Activated CD4-positive, alpha-beta T cell treated with anti-CD3 and anti-CD28 coated beads for 4 hours (primary cell): Measurements from ENCODE around the gene MAPKAPK5.
A peak's percentile ranks its signal among the peaks of the same experiment; 100 is the strongest.
"Not testable (repeated sequence)": the region's sequence is repeated elsewhere in the genome, so short reads cannot be mapped to it uniquely, and the experiment has no call there.

ENCODE experiments used
- DNase-seq, 2 donors: peaks; one replicate each; pipeline ENCODE4 v3.0.0-alpha.2; 2020

Gene MAPKAPK5

DNA sequence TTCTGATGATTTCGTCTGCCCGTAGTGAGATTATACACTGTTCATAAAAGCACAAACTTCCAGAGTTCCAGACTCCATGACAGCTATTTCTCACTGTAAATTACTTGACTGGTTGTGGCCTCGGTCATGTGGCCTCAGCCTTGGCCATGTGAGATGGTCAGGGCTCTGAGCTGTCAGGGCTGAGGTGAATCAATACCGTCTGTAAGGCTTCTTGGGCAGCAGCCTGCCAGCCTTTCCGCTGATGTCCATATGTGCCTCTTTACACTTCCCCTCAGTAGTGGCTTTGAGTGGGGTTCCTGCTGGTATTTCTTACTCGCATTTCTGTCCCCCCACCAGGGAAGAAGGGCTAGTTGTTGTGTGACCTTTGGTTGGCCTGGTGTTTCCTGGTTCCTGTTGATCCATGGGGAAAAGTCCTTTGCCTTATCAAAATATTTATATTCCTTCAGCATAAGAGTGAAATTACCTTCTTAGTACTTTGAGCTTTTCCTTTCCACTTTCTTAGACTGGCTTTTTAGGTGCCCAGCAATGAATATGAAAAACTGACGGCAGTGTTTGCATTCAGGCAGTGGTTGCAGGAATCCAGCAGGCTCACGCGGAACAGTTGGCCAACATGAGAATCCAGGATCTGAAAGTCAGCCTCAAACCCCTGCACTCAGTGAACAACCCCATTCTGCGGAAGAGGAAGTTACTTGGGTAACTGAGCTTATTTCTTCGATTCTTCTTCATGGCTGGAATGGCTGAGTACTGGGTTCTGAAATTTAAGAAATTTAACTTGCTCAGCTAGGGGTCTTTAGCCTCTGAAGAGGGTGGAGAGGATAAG lies 46.1 kb downstream of the MAPKAPK5 start:
- DNase-seq, result no peak

DNA sequence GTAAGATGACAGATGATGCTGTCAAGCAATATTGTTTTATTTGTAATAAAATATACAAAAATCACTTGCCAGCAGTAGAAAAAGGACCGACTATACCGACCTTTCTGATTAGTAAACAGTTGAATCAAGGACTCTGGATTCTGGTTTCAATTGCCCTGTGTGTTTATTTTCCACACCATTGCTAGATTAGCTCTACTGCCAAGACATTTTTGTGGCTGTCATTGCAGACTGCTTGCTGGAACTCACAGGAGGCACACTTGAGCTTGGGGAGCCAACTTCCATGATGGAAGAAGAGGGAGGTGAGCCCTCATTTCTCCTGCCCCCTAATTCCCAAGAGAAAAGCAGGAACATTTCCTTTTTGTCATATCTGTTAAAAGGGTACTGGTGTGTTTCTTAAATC lies 51.3 kb downstream of the MAPKAPK5 start:
- DNase-seq, result no peak

DNA sequence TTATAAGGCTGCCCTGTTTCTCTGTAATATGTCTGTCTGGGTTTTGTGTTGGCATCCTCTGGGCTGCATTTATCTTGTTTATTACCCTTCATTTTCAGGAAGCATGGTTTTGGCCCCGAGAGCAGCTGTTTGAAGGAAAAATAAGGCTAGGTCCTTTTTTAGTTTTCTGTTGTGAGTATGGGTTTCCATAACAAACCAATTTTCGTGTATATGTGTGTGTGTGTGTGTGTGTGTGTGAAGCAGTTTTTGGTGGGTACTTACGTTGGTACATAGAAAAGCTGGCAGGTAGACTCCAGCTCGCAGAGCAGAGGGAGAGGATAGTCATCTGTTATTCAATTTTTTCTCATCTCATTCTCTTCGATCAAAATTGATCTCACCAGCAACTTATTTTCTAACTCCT lies 52.5 kb downstream of the MAPKAPK5 start:
- no peak for DNase-seq

DNA sequence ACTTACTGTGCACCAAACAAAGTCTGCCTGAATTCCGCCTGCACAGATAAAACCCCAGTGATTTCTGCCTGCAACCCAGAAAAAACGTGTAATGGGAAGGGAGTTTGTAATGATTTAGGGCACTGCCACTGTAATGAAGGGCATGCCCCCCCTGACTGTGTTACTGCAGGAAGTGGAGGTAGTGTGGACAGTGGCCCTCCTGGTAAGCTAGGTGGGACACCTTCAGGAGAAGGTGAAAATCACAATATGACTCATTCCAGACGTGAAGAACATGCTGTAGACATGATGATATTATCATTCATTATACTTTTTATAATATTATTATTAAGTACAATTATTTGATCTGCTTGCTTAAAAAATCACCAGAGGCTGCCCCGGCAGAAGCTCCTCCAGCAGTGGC lies 59.2 kb downstream of the MAPKAPK5 start:
- no peak for DNase-seq

DNA sequence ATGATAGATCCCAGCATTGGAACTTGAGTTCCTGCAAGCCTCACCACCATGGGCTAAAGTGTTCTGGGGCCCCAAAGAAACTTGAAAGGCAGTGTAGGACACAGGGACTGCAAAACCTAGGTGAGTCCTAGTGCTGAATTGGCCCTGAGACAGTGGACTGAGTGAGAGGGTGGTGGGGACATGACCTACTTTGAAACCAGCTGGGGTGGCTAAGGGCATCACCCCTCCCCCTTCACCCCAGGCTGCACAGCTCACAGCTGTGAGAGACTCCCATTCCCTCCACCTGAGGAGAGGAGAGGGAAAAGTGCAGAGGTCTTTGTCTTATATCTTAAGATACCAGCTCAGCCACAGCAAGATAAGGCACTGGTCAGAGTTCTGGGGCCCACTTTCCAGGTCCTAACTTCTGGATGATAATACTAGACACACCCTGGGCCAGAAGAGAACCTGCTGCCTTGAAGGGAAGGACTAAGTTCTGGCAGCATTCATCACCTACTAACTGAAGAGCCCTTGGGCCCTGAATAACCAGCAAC lies 62.5 kb downstream of the MAPKAPK5 start:
- no peak for DNase-seq

DNA sequence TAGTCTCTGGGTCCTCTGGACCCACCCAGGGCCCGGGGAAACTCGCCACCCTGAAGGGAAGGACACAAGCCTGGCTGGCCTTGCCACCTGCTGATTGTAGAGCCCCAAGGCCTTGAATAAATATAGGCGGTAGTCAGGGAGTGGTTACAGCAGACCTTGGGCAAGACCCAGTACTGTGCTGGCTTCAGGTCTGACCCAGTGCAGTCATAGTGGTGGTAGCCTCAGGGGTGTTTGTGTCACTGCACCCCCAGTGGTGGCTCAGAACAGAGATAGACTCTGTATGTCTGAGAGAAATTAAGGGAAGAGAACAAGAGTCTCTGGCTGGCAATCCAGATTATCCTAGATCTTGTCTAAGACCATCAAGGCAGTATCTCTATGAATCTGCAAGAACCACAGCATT lies 63.5 kb downstream of the MAPKAPK5 start:
- no peak for DNase-seq

DNA sequence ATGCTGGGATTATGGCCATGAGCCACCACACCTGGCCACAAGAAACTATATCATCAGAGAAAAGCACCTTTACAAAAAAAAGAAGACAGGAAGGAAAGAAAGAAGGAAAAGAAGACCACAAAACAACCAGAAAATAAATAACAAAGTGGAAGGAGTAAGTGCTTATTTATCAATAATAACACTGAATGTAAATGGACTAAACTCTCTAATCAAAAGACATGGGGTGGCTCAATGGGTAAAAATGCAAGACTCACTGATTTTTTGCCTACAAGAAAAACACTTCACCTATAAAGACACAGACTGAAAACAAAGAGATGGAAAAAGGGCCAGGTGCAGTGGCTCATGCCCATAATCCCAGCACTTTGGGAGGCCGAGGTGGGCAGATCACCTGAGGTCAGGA lies 65.7 kb downstream of the MAPKAPK5 start:
- no peak for DNase-seq

DNA sequence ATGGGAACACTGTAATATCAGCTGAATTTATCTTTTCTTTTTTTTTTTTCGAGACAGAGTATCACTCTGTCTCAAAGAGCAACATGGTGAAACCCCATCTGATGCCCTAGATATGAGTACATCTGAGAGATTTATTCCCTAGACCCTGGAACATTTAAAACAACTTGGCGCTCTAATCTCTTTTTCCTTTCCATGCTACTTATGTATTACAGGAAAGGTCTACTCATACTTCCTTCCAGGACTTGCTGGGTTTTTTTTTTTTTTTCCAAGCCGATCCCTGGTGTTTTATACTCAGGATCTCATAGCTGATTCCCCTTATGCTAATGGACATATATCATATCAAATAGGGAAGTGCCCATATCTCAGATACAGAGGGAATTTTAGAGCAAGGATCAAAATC lies 83.1 kb downstream of the MAPKAPK5 start:
- no peak for DNase-seq

DNA sequence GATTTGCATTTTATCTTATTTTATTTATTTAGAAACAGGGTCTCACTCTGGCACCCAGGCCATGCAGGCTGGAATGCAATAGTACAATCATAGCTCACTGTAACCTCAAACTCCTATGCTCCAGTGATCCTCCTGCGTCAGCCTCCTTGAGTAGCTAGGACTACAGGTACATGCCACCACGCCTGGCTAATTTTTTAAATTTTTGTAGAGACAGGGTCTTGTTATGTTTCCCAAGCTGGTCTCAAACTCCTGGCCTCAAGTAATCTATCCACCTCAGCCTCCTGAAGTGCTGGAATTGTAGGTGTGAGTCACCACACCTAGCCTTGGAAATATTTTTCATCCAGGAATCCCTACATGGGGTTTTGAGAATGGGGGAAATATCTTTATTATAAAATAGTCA lies 84.6 kb downstream of the MAPKAPK5 start:
- no peak for DNase-seq

DNA sequence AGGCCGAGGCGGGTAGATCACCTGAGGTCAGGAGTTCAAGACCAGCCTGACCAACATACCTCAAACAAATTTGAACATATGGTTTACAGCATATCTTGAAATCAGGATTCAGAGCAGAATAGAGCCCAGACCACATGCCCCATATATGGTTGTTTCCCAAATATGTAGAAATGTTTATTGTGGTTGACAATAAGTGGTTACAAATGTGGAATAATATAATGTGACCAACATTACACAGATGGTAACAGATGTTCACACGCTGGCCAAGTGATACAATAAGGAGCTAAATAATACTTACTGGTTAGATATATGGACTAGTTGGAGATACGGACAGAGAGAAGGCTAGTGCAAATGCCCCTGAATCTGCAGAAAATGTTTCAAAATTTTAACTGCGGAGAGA lies 85.3 kb downstream of the MAPKAPK5 start:
- DNase-seq, result no peak

DNA sequence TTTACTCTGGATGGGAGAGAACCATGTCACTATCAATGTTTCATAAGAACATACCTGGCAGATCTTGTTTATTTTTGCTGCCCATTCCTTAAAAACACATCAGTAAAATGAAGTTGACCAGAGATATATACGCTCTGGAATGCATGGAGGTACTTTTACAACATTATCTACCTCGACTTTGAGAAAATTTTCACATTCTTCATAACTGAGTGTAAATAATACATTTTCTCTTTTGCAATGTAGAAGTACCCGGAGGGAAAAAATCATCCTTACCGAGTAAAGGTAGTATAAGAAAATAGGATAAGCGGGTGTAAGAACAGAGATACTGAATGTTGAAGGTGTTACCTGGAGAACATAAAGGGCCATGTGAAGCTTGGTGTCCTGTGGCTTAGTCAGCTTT lies 90.2 kb downstream of the MAPKAPK5 start:
- DNase-seq, result no peak

DNA sequence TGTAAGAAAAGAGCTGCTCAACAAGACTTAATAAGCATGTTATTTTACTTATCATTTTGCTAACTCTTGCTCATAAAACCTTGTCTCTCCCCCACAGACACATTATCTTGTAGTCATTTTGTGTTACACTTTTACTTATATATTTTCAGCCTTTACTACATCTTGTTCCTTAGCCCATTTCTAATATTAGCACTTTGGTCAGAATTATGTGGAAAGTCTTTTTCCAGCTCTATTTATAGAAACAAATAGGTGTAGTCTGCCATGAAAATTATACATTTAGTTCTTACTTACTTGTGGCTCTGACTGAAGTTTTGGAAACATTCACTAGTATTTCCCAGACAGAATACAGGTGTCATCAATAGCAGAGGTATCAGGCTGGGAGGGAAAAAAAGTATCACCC lies 94.8 kb downstream of the MAPKAPK5 start:
- no peak for DNase-seq

DNA sequence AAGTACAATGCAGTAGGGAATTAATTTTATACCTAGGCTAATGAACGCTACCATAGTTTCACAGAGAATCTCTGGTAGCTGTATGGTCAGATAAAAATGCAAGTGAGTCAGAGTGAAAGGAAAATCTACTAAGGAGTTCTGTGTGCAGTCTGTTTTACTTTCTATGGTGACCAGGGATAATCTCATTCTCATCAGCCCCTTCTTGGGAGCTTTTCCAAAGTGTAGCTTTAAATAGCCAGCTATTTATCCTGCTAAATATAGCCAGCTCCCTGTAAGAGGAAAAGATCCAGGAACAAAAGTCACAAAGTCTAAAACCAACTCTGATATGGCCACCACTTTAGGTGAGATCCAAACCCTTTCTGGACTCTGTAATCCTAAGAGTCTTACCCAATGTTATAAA lies 95.4 kb downstream of the MAPKAPK5 start:
- DNase-seq, result no peak

DNA sequence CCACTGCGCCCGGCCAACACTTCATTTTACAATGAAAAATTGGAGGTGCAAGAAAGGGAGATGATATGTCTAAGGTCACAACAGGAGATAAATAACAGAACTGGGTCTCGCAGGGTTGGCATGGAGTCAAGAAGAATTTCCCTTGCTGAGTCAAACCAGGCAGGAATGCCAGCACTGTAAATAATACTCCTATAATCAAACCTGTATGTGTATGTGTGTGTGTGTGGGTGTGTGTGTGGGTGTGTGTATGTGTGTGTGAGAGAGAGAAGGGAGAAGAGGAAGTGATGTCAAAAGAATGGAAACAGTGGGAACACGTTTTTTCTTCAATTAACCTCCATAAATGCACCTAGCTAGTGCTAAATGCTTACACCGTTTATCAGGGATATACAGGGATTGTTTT lies 100.5 kb downstream of the MAPKAPK5 start:
- peak; percentile 10 to 24 for DNase-seq

DNA sequence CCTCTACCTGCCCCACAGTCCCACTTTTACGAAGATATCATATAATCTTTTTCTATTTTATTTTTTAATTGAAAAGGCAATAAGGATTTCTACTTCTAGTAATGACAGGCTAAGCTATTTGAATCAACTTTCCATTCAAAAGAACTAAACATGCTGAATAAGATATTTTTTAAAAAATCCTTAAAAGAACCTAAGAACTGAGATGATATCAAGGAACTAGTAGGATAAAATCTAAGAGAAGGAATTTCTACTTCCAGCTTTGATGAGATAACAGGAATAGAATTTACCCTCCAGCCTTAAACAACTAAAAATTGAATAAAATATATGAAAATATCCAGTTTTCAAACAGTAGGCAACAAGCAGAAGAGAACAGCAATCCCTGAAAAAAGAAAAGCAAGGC lies 101.9 kb downstream of the MAPKAPK5 start:
- DNase-seq, result no peak

DNA sequence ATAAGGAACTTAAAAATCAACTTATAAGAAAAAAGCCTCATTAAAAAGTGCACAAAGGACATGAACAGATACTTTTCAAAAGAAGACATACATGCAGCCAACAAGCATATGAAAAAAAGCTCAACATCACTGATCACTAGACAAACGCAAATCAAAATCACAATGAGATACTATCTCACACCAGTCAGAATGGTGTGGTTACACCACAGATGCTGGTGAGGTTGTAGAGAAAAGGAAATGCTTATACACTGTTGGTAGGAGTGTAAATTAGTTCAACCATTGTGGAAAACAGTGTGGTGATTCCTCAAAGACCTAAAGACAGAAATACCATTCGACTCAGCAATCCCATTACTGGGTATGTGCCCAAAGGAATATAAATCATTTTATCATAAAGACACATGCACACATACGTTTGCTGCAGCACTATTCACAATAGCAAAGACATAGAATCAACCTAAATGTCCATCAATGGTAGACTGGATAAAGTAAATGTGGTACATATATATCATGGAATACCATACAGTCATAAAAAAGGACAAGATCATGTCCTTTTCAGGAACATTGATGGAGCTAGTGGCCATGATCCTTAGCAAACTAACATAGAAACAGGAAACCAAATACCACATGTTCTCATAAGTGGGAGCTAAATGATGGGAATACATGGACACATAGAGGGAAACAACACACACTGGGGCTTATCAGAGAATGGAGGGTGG lies 109.1 kb downstream of the MAPKAPK5 start:
- DNase-seq, result not testable (repeated sequence)
